HEK293 (cell line): Measurements from ENCODE around the gene PACS2.

Source experiments
- CTCF ChIA-PET: fragments of 350-600 bp; formaldehyde crosslinking; extraction: SDS; loops from one replicate; lab custom pipeline; 2021; ENCODE audit warnings: antibody characterized with exemption; lab: Yijun Ruan, JAX
- POLR2A ChIA-PET: fragments of 300-600 bp; formaldehyde crosslinking; extraction: SDS; loops from one replicate; lab custom pipeline; 2020; ENCODE audit warnings: antibody characterized with exemption, inconsistent platforms; lab: Yijun Ruan, JAX
- H3K27ac ChIP-seq: fragments of 200-500 bp; sonication (Bioruptor generic); 2 replicates; pipeline ENCODE4 v1.5.1; 2014; ENCODE audit warnings: low read depth, low read length, control low read depth, inconsistent platforms; ENCODE audit errors: extremely low read depth
- H3K36me3 ChIP-seq, 2 experiments: fragments of 200-500 bp in 1 of 2; sonication (Bioruptor generic) in 1 of 2; 1 replicate in 1 of 2; 2 replicates in 1 of 2; pipeline ENCODE4 v1.5.1; 2014 to 2017; ENCODE audit warnings: inconsistent platforms in 2 of 2, low read length in 2 of 2; ENCODE audit not compliant: control insufficient read depth in 2 of 2, insufficient read depth in 1 of 2
- H3K4me1 ChIP-seq: fragments of 200-500 bp; sonication (Bioruptor generic); 2 replicates; pipeline ENCODE4 v1.5.1; 2014; ENCODE audit warnings: mild to moderate bottlenecking, low read length, inconsistent platforms; ENCODE audit not compliant: control insufficient read depth, insufficient read depth
- H3K4me3 ChIP-seq: 2 replicates; pipeline ENCODE4 v1.5.1; 2011; ENCODE audit warnings: low read depth, mild to moderate bottlenecking, control low read depth, low read length, moderate library complexity
- H3K9me3 ChIP-seq: fragments of 200-500 bp; sonication (Bioruptor generic); 2 replicates; pipeline ENCODE4 v1.5.1; 2014; ENCODE audit warnings: low read depth, low read length, inconsistent platforms; ENCODE audit not compliant: control insufficient read depth, insufficient read depth
- BCL11B ChIP-seq: fragments of 450-650 bp; formaldehyde crosslinking; IDR thresholded peaks from 2 replicates; pipeline ENCODE4 v1.5.1; 2016; ENCODE audit warnings: low read depth, missing biosample characterization, missing genetic modification characterization
- BCL6B ChIP-seq: fragments of 450-650 bp; formaldehyde crosslinking; IDR thresholded peaks from 2 replicates; pipeline ENCODE4 v1.5.1; 2017; ENCODE audit warnings: missing biosample characterization, missing genetic modification characterization
- HOXD13 ChIP-seq: sonication (generic); formaldehyde crosslinking; IDR thresholded peaks from 2 replicates; pipeline ENCODE4 v1.8.0; 2022; ENCODE audit warnings: missing genetic modification reagents, borderline replicate concordance
- IKZF3 ChIP-seq: fragments of 450-650 bp; IDR thresholded peaks from 2 replicates; pipeline ENCODE4 v1.5.0; 2018; ENCODE audit warnings: missing biosample characterization, mild to moderate bottlenecking, missing genetic modification characterization, moderate library complexity
- KLF10 ChIP-seq: fragments of 450-650 bp; IDR thresholded peaks from 2 replicates; pipeline ENCODE4 v1.5.1; 2018; ENCODE audit warnings: missing biosample characterization, mild to moderate bottlenecking, missing genetic modification characterization
- PBX3 ChIP-seq: sonication (generic); formaldehyde crosslinking; IDR thresholded peaks from 2 replicates; pipeline ENCODE4 v1.8.1; 2022; ENCODE audit warnings: mild to moderate bottlenecking, moderate library complexity, missing genetic modification reagents
- SP2 ChIP-seq: fragments of 450-650 bp; formaldehyde crosslinking; IDR thresholded peaks from 2 replicates; pipeline ENCODE4 v1.5.1; 2016; ENCODE audit warnings: missing biosample characterization, missing genetic modification characterization
- SP7 ChIP-seq: fragments of 450-650 bp; formaldehyde crosslinking; IDR thresholded peaks from 2 replicates; pipeline ENCODE4 v1.5.1; 2016; ENCODE audit warnings: missing biosample characterization, missing genetic modification characterization
- ZBTB21 ChIP-seq: fragments of 450-650 bp; formaldehyde crosslinking; IDR thresholded peaks from 2 replicates; pipeline ENCODE4 v1.5.1; 2017; ENCODE audit warnings: missing biosample characterization, missing genetic modification characterization
- ZBTB26 ChIP-seq: fragments of 450-650 bp; formaldehyde crosslinking; optimal IDR thresholded peaks from 2 replicates; pipeline ENCODE3; 2016; ENCODE audit warnings: missing biosample characterization, mild to moderate bottlenecking, missing genetic modification characterization
- ZBTB8A ChIP-seq: fragments of 450-650 bp; formaldehyde crosslinking; IDR thresholded peaks from 2 replicates; pipeline ENCODE4 v1.5.1; 2016; ENCODE audit warnings: missing biosample characterization, missing genetic modification characterization
- ZNF184 ChIP-seq: fragments of 450-650 bp; IDR thresholded peaks from 2 replicates; pipeline ENCODE4 v1.5.1; 2018; ENCODE audit warnings: missing biosample characterization, mild to moderate bottlenecking, missing genetic modification characterization
- ZNF335 ChIP-seq: fragments of 450-650 bp; formaldehyde crosslinking; conservative IDR thresholded peaks from 2 replicates; pipeline ENCODE4 v1.5.1; 2016; ENCODE audit warnings: missing biosample characterization, missing genetic modification characterization
- ZNF391 ChIP-seq: fragments of 450-650 bp; formaldehyde crosslinking; IDR thresholded peaks from 2 replicates; pipeline ENCODE4 v1.5.1; 2016; ENCODE audit warnings: low read depth, missing biosample characterization, missing genetic modification characterization, borderline replicate concordance
- ZNF416 ChIP-seq: fragments of 450-650 bp; formaldehyde crosslinking; IDR thresholded peaks from 2 replicates; pipeline ENCODE4 v1.5.1; 2016; ENCODE audit warnings: missing biosample characterization, missing genetic modification characterization
- ZNF423 ChIP-seq: fragments of 450-650 bp; formaldehyde crosslinking; IDR thresholded peaks from 2 replicates; pipeline ENCODE4 v1.5.1; 2016; ENCODE audit warnings: missing biosample characterization, missing genetic modification characterization
- ZNF433 ChIP-seq: fragments of 450-650 bp; formaldehyde crosslinking; IDR thresholded peaks from 2 replicates; pipeline ENCODE4 v1.5.1; 2016; ENCODE audit warnings: missing biosample characterization, missing genetic modification characterization, low read depth
- ZNF561 ChIP-seq: fragments of 450-650 bp; IDR thresholded peaks from 2 replicates; pipeline ENCODE4 v1.5.1; 2018; ENCODE audit warnings: missing biosample characterization, missing genetic modification characterization, borderline replicate concordance
- ZNF660 ChIP-seq: fragments of 450-650 bp; IDR thresholded peaks from 2 replicates; pipeline ENCODE4 v1.5.1; 2018; ENCODE audit warnings: missing biosample characterization, mild to moderate bottlenecking, missing genetic modification characterization
- ZNF677 ChIP-seq: fragments of 450-650 bp; IDR thresholded peaks from 2 replicates; pipeline ENCODE4 v1.5.0; 2018; ENCODE audit warnings: missing biosample characterization, mild to moderate bottlenecking, missing genetic modification characterization, moderate library complexity
- ZSCAN16 ChIP-seq: fragments of 450-650 bp; formaldehyde crosslinking; IDR thresholded peaks from 2 replicates; pipeline ENCODE4 v1.5.1; 2016; ENCODE audit warnings: missing biosample characterization, missing genetic modification characterization
- TF ChIP-seq, protein P1 (sequence below): fragments of 450-650 bp; formaldehyde crosslinking; IDR thresholded peaks from 2 replicates; pipeline ENCODE4 v1.5.1; 2016; ENCODE audit warnings: missing biosample characterization, missing genetic modification characterization, borderline replicate concordance
- TF ChIP-seq, protein P2 (sequence below): fragments of 450-650 bp; formaldehyde crosslinking; IDR thresholded peaks from 2 replicates; pipeline ENCODE4 v1.5.1; 2016; ENCODE audit warnings: missing biosample characterization, missing genetic modification characterization
- TF ChIP-seq, protein P3 (sequence below): fragments of 450-650 bp; IDR thresholded peaks from 2 replicates; pipeline ENCODE4 v1.5.1; 2018; ENCODE audit warnings: missing biosample characterization, mild to moderate bottlenecking, missing genetic modification characterization

PACS2 gene

GRCh38 chr14:105299654-105300541 lies 14.7 kb upstream of the PACS2 start (continued):
- TF ChIP-seq BCL6B (tag by site-specific recombination) (no peak), ZNF391 (tag by site-specific recombination) (no peak), ZNF433 (tag by site-specific recombination) (no peak), ZBTB8A (tag by site-specific recombination) (0 out of 2 replicates have a peak, but pooled peaks have one; percentile 42), SP7 (no peak), SP2 (tag by site-specific recombination) (no peak), HOXD13 (CRISPR knock-in tag) (no peak), PBX3 (CRISPR knock-in tag) (0 out of 2 replicates have a peak, but pooled peaks have one; percentile 19)
- TF ChIP-seq, protein P1, sequence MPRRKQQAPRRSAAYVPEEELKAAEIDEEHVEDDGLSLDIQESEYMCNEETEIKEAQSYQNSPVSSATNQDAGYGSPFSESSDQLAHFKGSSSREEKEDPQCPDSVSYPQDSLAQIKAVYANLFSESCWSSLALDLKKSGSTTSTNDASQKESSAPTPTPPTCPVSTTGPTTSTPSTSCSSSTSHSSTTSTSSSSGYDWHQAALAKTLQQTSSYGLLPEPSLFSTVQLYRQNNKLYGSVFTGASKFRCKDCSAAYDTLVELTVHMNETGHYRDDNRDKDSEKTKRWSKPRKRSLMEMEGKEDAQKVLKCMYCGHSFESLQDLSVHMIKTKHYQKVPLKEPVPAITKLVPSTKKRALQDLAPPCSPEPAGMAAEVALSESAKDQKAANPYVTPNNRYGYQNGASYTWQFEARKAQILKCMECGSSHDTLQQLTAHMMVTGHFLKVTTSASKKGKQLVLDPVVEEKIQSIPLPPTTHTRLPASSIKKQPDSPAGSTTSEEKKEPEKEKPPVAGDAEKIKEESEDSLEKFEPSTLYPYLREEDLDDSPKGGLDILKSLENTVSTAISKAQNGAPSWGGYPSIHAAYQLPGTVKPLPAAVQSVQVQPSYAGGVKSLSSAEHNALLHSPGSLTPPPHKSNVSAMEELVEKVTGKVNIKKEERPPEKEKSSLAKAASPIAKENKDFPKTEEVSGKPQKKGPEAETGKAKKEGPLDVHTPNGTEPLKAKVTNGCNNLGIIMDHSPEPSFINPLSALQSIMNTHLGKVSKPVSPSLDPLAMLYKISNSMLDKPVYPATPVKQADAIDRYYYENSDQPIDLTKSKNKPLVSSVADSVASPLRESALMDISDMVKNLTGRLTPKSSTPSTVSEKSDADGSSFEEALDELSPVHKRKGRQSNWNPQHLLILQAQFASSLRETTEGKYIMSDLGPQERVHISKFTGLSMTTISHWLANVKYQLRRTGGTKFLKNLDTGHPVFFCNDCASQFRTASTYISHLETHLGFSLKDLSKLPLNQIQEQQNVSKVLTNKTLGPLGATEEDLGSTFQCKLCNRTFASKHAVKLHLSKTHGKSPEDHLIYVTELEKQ (tag by site-specific recombination), result no peak
- TF ChIP-seq, protein P2, sequence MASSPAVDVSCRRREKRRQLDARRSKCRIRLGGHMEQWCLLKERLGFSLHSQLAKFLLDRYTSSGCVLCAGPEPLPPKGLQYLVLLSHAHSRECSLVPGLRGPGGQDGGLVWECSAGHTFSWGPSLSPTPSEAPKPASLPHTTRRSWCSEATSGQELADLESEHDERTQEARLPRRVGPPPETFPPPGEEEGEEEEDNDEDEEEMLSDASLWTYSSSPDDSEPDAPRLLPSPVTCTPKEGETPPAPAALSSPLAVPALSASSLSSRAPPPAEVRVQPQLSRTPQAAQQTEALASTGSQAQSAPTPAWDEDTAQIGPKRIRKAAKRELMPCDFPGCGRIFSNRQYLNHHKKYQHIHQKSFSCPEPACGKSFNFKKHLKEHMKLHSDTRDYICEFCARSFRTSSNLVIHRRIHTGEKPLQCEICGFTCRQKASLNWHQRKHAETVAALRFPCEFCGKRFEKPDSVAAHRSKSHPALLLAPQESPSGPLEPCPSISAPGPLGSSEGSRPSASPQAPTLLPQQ (tag by site-specific recombination), result peak; percentile 12; the same call in 1 of the 2 replicates
- TF ChIP-seq, all 188 proteins: peak for 22

GRCh38 chr14:105300542-105301102 lies 13.9 kb upstream of the PACS2 start, which contains the start of gene BRF1:
BRF1 (minus strand) TSS chr14:105301001; CDS start chr14:105300629, 372 bp downstream.
- H3K4me1 ChIP-seq, result no peaks in the 10 kb centered on the region
- no peaks in the 10 kb centered on the region; a peak in 1 of 3 replicates for H3K36me3 ChIP-seq
- H3K4me3 ChIP-seq, result peak within 1 kb of the TSS; percentile 88
- CTCF ChIA-PET, result interaction anchor here (0.6 to 0.9 kb wide), 2 partner anchors 189 to 213 kb away, joined by 3 to 4 read pairs; no protein-coding TSS in a partner anchor
- POLR2A ChIA-PET, result interaction anchor here (0.8 to 2.5 kb wide), 18 partner anchors 9 to 548 kb away, joined by 3 to 36 read pairs (median 4); partner anchors contain the start of genes BTBD6 and PACS2
- peak within 1 kb of the TSS; percentile 97 for H3K27ac ChIP-seq
- no peaks in the 10 kb centered on the region for H3K9me3 ChIP-seq
- TF ChIP-seq ZNF561 (tag by site-specific recombination), result peak; percentile 72; the same call in 1 of the 2 replicates
- TF ChIP-seq BCL11B, result no peak
- TF ChIP-seq ZBTB26, result peak; percentile 38
- TF ChIP-seq KLF10 (tag by site-specific recombination), result 0 out of 2 replicates have a peak, but pooled peaks have one; percentile 21
- TF ChIP-seq ZNF335 (tag by site-specific recombination), result no peak
- no peak for TF ChIP-seq ZBTB21 (tag by site-specific recombination)
- no peak for TF ChIP-seq ZNF416 (tag by site-specific recombination)
- TF ChIP-seq, protein P3, sequence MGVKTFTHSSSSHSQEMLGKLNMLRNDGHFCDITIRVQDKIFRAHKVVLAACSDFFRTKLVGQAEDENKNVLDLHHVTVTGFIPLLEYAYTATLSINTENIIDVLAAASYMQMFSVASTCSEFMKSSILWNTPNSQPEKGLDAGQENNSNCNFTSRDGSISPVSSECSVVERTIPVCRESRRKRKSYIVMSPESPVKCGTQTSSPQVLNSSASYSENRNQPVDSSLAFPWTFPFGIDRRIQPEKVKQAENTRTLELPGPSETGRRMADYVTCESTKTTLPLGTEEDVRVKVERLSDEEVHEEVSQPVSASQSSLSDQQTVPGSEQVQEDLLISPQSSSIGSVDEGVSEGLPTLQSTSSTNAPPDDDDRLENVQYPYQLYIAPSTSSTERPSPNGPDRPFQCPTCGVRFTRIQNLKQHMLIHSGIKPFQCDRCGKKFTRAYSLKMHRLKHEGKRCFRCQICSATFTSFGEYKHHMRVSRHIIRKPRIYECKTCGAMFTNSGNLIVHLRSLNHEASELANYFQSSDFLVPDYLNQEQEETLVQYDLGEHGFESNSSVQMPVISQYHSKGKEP (tag by site-specific recombination), result 0 out of 2 replicates have a peak, but pooled peaks have one; percentile 24
- TF ChIP-seq ZNF677 (tag by site-specific recombination), result peak; percentile 57; the same call in 1 of the 2 replicates
- no peak for TF ChIP-seq ZNF423 (tag by site-specific recombination)
- no peak for TF ChIP-seq ZNF184 (tag by site-specific recombination)
- TF ChIP-seq ZSCAN16 (tag by site-specific recombination), result no peak
- TF ChIP-seq IKZF3 (tag by site-specific recombination), result 0 out of 2 replicates have a peak, but pooled peaks have one; percentile 12
- TF ChIP-seq ZNF660 (tag by site-specific recombination), result peak; percentile 55; the same call in 1 of the 2 replicates
